ENCODE data around the gene ENPP7.
"Not testable (repeated sequence)": the region's sequence is repeated elsewhere in the genome, so short reads cannot be mapped to it uniquely, and the experiment has no call there.

ENPP7 gene

GRCh38 chr17:79749958-79750357 is 19.2 kb downstream of the ENPP7 start:
- no peak for DNase-seq

GRCh38 chr17:79750650-79751545 is 20.2 kb downstream of the ENPP7 start:
- peak; percentile 44 for DNase-seq

GRCh38 chr17:79752175-79752574 is 21.4 kb downstream of the ENPP7 start:
- no peak for DNase-seq

GRCh38 chr17:79754370-79754769 is 23.6 kb downstream of the ENPP7 start:
- no peak for DNase-seq

GRCh38 chr17:79754903-79755302 is 24.2 kb downstream of the ENPP7 start:
- not testable (repeated sequence) for DNase-seq

- DNase-seq = no peak
Observed at GRCh38 chr17:79755591-79755990, 24.8 kb downstream of the ENPP7 start.

- no peak for DNase-seq
Observed at GRCh38 chr17:79757140-79757745, 26.5 kb downstream of the ENPP7 start.

- no peak for DNase-seq
Observed at GRCh38 chr17:79758271-79758670, 27.5 kb downstream of the ENPP7 start.

- DNase-seq = peak; percentile 93
Observed at GRCh38 chr17:79760197-79760906, 29.6 kb downstream of the ENPP7 start.

- DNase-seq = no peak
Observed at GRCh38 chr17:79761894-79762589, 31.3 kb downstream of the ENPP7 start.

GRCh38 chr17:79765708-79766107 is 35.0 kb downstream of the ENPP7 start:
- DNase-seq = no peak

- no peak for DNase-seq
Observed at GRCh38 chr17:79769570-79770506, 39.1 kb downstream of the ENPP7 start.

- no peak for DNase-seq
Observed at GRCh38 chr17:79771276-79771675, 40.5 kb downstream of the ENPP7 start.

GRCh38 chr17:79772726-79773125 is 42.0 kb downstream of the ENPP7 start:
- not testable (repeated sequence) for DNase-seq

GRCh38 chr17:79774561-79774975 is 43.8 kb downstream of the ENPP7 start:
- DNase-seq = no peak

GRCh38 chr17:79775632-79776031 is 44.9 kb downstream of the ENPP7 start:
- no peak for DNase-seq

- DNase-seq = no peak
Observed at GRCh38 chr17:79776376-79777119, 45.8 kb downstream of the ENPP7 start.

GRCh38 chr17:79777120-79777893 is 46.6 kb downstream of the ENPP7 start:
- DNase-seq = peak; percentile 81

- peak; percentile 87 for DNase-seq
Observed at GRCh38 chr17:79777894-79778503, 47.3 kb downstream of the ENPP7 start, which contains the start of gene CBX2. CBX2 (plus strand) TSS chr17:79778148; CDS start chr17:79778236, 88 bp downstream.

Measured in RPMI8226 (cell line).